ENCODE results near the gene RPS6KA4. TPM values are rescaled to one million over a fixed set of nuclear protein-coding genes. Genes with fewer than 3 reads are reported as not detected.

The RPS6KA4 gene
- total RNA-seq, 1 donor from 2014 or later, result 13.6 TPM

- Histone ChIP-seq H3K4me3 (ENCODE audit: low read length in 3 of 3) (no peak within 1 kb of the TSS), H3K36me3 (ENCODE audit: control insufficient read depth in 3 of 3, insufficient read depth in 3 of 3, low read length in 3 of 3) (no peaks in the 10 kb centered on the region), H3K27me3 (ENCODE audit: control insufficient read depth in 3 of 3, insufficient read depth in 3 of 3, low read length in 3 of 3) (no peaks in the 10 kb centered on the region), H3K9ac (ENCODE audit: low read depth in 1 of 3, low read length in 3 of 3) (no peak within 1 kb of the TSS), H3K4me1 (ENCODE audit: control insufficient read depth in 3 of 3, insufficient read depth in 3 of 3, low read length in 3 of 3) (peaks cover 6 to 11% (median 7%) of the 10 kb centered on the region in 3 donors), H3K27ac (ENCODE audit: low read depth, low read length) (no peak within 1 kb of the TSS), H3K9me3 (ENCODE audit: control insufficient read depth in 3 of 3, low read length in 3 of 3) (no peaks in the 10 kb centered on the region)
Measured at GRCh38 chr11:64339754-64340408, 19.1 kb upstream of the RPS6KA4 start, which contains the start of gene CCDC88B. Gene CCDC88B, plus strand, starts transcription at chr11:64340204. Its CDS starts 63 bp downstream, at chr11:64340267.

DNA sequence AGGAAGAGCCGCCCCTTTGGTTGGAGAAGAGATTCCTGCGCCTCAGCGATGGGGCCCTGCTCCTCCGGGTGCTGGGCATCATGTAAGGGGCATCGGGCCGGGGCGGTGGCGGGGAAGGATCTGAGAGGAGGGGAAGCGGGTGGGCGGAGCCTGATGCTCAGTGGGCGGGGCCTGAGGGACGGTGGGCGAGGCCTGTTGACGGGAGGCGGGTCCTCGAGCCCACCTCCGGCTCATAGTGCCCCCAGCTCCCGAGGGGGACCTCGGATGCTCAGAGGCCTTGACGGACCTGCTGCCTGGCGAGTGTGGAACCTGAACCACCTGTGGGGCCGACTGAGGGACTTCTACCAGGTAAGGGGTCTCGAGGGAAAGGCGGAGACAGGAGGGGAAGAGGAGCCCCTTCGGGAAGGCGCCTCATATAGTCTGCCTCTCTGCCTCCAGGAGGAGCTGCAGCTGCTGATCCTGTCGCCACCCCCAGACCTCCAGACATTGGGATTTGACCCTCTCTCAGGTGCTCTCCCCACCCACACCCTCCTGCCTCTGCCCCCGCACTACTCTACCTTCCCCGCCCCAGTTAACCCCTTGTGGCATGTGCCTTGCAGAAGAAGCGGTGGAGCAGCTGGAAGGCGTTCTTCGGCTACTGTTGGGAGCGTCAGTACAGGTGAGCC lies 18.2 kb upstream of the RPS6KA4 start:
- H3K27me3 ChIP-seq (ENCODE audit: control insufficient read depth in 3 of 3, insufficient read depth in 3 of 3, low read length in 3 of 3), result no peaks in the 10 kb centered on the region
- no peak overlapping the region for H3K27ac ChIP-seq (ENCODE audit: low read depth, low read length)
- H3K9ac ChIP-seq (ENCODE audit: low read depth in 1 of 3, low read length in 3 of 3), result no peak overlapping the region
- no peaks in the 10 kb centered on the region for H3K36me3 ChIP-seq (ENCODE audit: control insufficient read depth in 3 of 3, insufficient read depth in 3 of 3, low read length in 3 of 3)
- H3K4me1 ChIP-seq (ENCODE audit: control insufficient read depth in 3 of 3, insufficient read depth in 3 of 3, low read length in 3 of 3), result peaks cover 6 to 11% (median 7%) of the 10 kb centered on the region in 3 donors
- H3K4me3 ChIP-seq (ENCODE audit: low read length in 3 of 3), result no peak overlapping the region
- no peaks in the 10 kb centered on the region for H3K9me3 ChIP-seq (ENCODE audit: control insufficient read depth in 3 of 3, low read length in 3 of 3)

GRCh38 chr11:64341429-64341828 lies 17.5 kb upstream of the RPS6KA4 start:
- Histone ChIP-seq H3K4me3 (ENCODE audit: low read length in 3 of 3) (no peak overlapping the region), H3K36me3 (ENCODE audit: control insufficient read depth in 3 of 3, insufficient read depth in 3 of 3, low read length in 3 of 3) (no peaks in the 10 kb centered on the region), H3K9ac (ENCODE audit: low read depth in 1 of 3, low read length in 3 of 3) (no peak overlapping the region), H3K27me3 (ENCODE audit: control insufficient read depth in 3 of 3, insufficient read depth in 3 of 3, low read length in 3 of 3) (no peaks in the 10 kb centered on the region), H3K27ac (ENCODE audit: low read depth, low read length) (no peak overlapping the region), H3K9me3 (ENCODE audit: control insufficient read depth in 3 of 3, low read length in 3 of 3) (no peaks in the 10 kb centered on the region), H3K4me1 (ENCODE audit: control insufficient read depth in 3 of 3, insufficient read depth in 3 of 3, low read length in 3 of 3) (peaks cover 6 to 11% (median 7%) of the 10 kb centered on the region in 3 donors)

DNA sequence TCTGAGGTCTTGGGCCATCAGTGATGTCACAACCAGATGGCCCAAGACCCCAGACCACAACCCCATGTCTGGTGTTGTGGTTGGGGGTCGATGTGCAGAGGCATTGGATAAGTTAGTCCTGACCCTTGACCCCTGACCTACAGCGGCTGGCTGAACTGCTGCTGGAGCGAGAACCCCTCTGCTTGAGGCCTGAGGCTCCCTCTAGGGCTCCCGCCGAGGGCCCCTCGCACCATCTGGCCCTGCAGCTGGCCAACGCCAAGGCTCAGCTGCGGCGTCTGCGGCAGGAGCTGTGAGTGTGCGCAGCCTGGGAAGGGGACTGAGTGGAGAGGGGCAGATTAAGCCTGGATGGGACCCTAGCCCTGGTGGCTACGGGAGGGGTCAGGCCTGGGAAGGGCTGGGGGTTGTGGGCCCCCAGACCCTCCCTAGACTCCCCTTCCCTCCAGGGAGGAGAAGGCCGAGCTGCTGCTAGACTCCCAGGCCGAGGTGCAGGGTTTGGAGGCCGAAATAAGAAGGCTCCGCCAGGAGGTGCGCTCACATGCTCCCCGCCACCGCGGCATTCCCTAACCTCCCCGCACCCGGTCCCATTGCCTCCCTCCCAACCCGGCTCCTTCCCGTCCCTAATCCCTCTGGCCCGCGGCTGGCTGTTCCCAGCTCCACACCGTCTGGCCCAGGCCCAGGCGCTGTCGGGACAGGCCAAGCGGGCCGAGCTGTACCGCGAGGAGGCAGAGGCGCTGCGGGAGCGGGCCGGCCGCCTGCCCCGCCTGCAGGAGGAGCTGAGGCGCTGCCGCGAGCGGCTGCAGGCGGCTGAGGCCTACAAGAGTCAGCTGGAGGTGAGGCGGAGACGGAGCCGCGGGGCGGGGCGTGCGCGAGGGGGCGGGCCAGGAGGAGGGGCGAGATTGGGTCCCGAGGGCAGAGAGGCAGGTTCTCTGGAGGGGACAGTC lies 16.8 kb upstream of the RPS6KA4 start:
- H3K4me1 ChIP-seq (ENCODE audit: control insufficient read depth in 3 of 3, insufficient read depth in 3 of 3, low read length in 3 of 3), result peaks cover 6 to 11% (median 7%) of the 10 kb centered on the region in 3 donors
- peak overlapping the region; percentile 51 for H3K27ac ChIP-seq (ENCODE audit: low read depth, low read length)
- H3K27me3 ChIP-seq (ENCODE audit: control insufficient read depth in 3 of 3, insufficient read depth in 3 of 3, low read length in 3 of 3), result no peaks in the 10 kb centered on the region
- H3K9ac ChIP-seq (ENCODE audit: low read depth in 1 of 3, low read length in 3 of 3), result peak overlapping the region; percentile 72 to 91 (median 85)
- H3K4me3 ChIP-seq (ENCODE audit: low read length in 3 of 3), result peak overlapping the region; percentile 62 to 73 (median 73)
- H3K9me3 ChIP-seq (ENCODE audit: control insufficient read depth in 3 of 3, low read length in 3 of 3), result no peaks in the 10 kb centered on the region
- H3K36me3 ChIP-seq (ENCODE audit: control insufficient read depth in 3 of 3, insufficient read depth in 3 of 3, low read length in 3 of 3), result no peaks in the 10 kb centered on the region

DNA sequence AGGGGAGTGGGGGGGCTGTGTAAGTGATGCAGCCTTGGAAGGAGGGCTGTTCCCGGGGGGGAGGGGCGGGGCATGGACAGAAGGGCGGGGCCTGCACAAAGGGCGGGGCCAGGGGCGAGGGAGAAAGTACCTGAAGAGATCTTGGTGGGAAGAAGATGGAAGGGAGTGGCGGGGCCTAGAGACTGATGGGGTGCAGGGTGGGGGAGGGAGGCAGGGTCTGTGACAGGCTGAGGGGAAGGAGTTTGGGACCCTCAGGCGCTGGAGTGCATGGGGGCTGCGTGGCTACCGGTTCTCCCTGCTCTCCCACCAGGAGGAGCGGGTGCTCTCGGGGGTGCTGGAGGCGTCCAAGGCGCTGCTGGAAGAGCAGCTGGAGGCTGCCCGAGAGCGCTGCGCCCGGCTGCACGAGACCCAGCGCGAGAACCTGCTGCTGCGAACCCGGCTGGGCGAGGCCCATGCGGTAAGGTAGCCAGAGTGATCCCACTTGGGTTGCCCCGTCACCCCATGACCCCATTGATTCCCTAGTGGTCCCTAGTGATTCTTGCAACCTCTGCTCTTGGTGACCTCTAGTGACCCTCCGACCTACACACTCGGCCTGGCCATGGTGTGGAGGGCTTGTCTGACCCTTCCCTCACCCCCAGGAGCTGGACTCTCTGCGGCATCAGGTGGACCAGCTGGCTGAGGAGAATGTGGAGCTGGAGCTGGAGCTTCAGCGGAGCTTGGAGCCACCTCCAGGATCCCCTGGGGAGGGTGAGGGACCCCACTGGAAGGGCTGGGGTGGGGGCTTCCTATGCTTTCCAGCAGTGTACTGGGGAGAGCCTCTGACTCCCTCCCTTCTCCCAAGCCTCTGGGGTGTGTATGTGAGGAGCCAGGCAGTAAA lies 15.9 kb upstream of the RPS6KA4 start:
- Histone ChIP-seq H3K9ac (ENCODE audit: low read depth in 1 of 3, low read length in 3 of 3) (no peak overlapping the region), H3K27ac (ENCODE audit: low read depth, low read length) (no peak overlapping the region), H3K36me3 (ENCODE audit: control insufficient read depth in 3 of 3, insufficient read depth in 3 of 3, low read length in 3 of 3) (no peaks in the 10 kb centered on the region), H3K27me3 (ENCODE audit: control insufficient read depth in 3 of 3, insufficient read depth in 3 of 3, low read length in 3 of 3) (no peaks in the 10 kb centered on the region), H3K4me3 (ENCODE audit: low read length in 3 of 3) (peak overlapping the region in 1 of 3 donors; percentile 73), H3K9me3 (ENCODE audit: control insufficient read depth in 3 of 3, low read length in 3 of 3) (no peaks in the 10 kb centered on the region), H3K4me1 (ENCODE audit: control insufficient read depth in 3 of 3, insufficient read depth in 3 of 3, low read length in 3 of 3) (peaks cover 6 to 11% (median 7%) of the 10 kb centered on the region in 3 donors)

DNA sequence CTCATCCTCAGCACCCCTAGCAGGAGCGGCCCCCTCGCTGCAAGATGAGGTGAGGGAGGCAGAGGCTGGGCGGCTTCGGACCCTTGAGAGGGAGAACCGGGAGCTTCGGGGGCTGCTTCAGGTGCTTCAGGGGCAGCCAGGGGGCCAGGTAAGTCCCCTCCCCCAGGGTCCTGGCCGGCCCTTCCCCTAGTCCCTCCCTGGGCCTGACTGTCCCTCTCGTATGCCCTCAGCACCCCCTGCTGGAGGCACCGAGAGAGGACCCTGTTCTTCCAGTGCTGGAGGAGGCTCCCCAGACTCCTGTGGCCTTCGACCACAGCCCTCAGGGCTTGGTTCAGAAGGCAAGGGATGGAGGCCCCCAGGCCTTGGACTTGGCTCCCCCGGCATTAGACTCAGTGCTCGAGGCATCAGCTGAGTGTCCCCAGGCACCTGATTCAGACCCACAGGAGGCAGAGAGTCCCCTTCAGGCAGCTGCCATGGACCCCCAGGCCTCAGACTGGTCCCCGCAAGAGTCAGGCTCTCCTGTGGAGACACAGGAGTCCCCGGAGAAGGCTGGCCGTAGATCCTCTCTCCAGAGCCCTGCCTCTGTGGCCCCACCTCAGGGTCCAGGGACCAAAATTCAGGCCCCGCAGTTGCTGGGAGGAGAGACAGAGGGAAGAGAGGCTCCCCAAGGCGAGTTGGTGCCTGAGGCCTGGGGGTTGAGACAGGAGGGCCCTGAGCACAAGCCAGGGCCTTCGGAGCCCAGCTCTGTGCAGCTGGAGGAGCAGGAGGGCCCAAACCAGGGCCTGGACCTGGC lies 15.0 kb upstream of the RPS6KA4 start:
- Histone ChIP-seq H3K9ac (ENCODE audit: low read depth in 1 of 3, low read length in 3 of 3) (no peak overlapping the region), H3K4me3 (ENCODE audit: low read length in 3 of 3) (no peak overlapping the region), H3K9me3 (ENCODE audit: control insufficient read depth in 3 of 3, low read length in 3 of 3) (no peaks in the 10 kb centered on the region), H3K27me3 (ENCODE audit: control insufficient read depth in 3 of 3, insufficient read depth in 3 of 3, low read length in 3 of 3) (no peaks in the 10 kb centered on the region), H3K36me3 (ENCODE audit: control insufficient read depth in 3 of 3, insufficient read depth in 3 of 3, low read length in 3 of 3) (no peaks in the 10 kb centered on the region), H3K27ac (ENCODE audit: low read depth, low read length) (no peak overlapping the region), H3K4me1 (ENCODE audit: control insufficient read depth in 3 of 3, insufficient read depth in 3 of 3, low read length in 3 of 3) (peaks cover 6 to 11% (median 7%) of the 10 kb centered on the region in 3 donors)

- Histone ChIP-seq H3K27ac (ENCODE audit: low read depth, low read length) (no peak overlapping the region), H3K9ac (ENCODE audit: low read depth in 1 of 3, low read length in 3 of 3) (no peak overlapping the region), H3K36me3 (ENCODE audit: control insufficient read depth in 3 of 3, insufficient read depth in 3 of 3, low read length in 3 of 3) (no peaks in the 10 kb centered on the region), H3K4me3 (ENCODE audit: low read length in 3 of 3) (no peak overlapping the region), H3K27me3 (ENCODE audit: control insufficient read depth in 3 of 3, insufficient read depth in 3 of 3, low read length in 3 of 3) (no peaks in the 10 kb centered on the region), H3K9me3 (ENCODE audit: control insufficient read depth in 3 of 3, low read length in 3 of 3) (no peaks in the 10 kb centered on the region), H3K4me1 (ENCODE audit: control insufficient read depth in 3 of 3, insufficient read depth in 3 of 3, low read length in 3 of 3) (peaks cover 6 to 11% (median 7%) of the 10 kb centered on the region in 3 donors)
Measured at GRCh38 chr11:64344787-64345186, 14.2 kb upstream of the RPS6KA4 start.

- peaks cover 0 to 5% (median 2%) of the 10 kb centered on the region in 3 donors for H3K4me1 ChIP-seq (ENCODE audit: control insufficient read depth in 3 of 3, insufficient read depth in 3 of 3, low read length in 3 of 3)
- no peak overlapping the region for H3K4me3 ChIP-seq (ENCODE audit: low read length in 3 of 3)
- H3K27me3 ChIP-seq (ENCODE audit: control insufficient read depth in 3 of 3, insufficient read depth in 3 of 3, low read length in 3 of 3), result peaks cover 0 to 4% (median 0%) of the 10 kb centered on the region in 3 donors
- no peak overlapping the region for H3K9ac ChIP-seq (ENCODE audit: low read depth in 1 of 3, low read length in 3 of 3)
- no peak overlapping the region for H3K27ac ChIP-seq (ENCODE audit: low read depth, low read length)
- H3K36me3 ChIP-seq (ENCODE audit: control insufficient read depth in 3 of 3, insufficient read depth in 3 of 3, low read length in 3 of 3), result no peaks in the 10 kb centered on the region
- no peaks in the 10 kb centered on the region for H3K9me3 ChIP-seq (ENCODE audit: control insufficient read depth in 3 of 3, low read length in 3 of 3)
Measured at GRCh38 chr11:64347193-64347867, 11.6 kb upstream of the RPS6KA4 start.

All from skeletal muscle tissue (tissue), 4 donors.